ENCODE measurements around the gene PINLYP. TPM values are rescaled to one million over a fixed set of nuclear protein-coding genes. Genes with fewer than 3 reads are reported as not detected.
A peak's percentile ranks its signal among the peaks of the same experiment; 100 is the strongest.

The PINLYP gene
- total RNA-seq, 1 donor from 2014 or later, result 2.2 TPM

GRCh38 chr19:43564800-43565199, 10.8 kb upstream of the PINLYP start:
- intact Hi-C loops (cut with DNase I), result no loop called here
- DNase-seq (ENCODE audit: low spot score in 2 of 2), result no peak
- no peak for TF ChIP-seq CTCF (IDR thresholded peaks at IDR 0.05)
- no peak overlapping the region for H3K4me3 ChIP-seq
- H3K4me1 ChIP-seq, result peaks cover 4 to 13% of the 10 kb centered on the region in 2 donors
- no peak overlapping the region for H3K27ac ChIP-seq
- no peaks in the 10 kb centered on the region for H3K27me3 ChIP-seq
- no peaks in the 10 kb centered on the region for H3K9me3 ChIP-seq
- H3K36me3 ChIP-seq, result peaks cover 7% of the 10 kb centered on the region in 2 donors

GRCh38 chr19:43569657-43570056, 5.9 kb upstream of the PINLYP start:
- intact Hi-C loops (cut with DNase I), result no loop called here
- Histone ChIP-seq H3K4me1 (peaks cover 1 to 7% of the 10 kb centered on the region in 2 donors), H3K9me3 (no peaks in the 10 kb centered on the region), H3K27me3 (no peaks in the 10 kb centered on the region), H3K27ac (no peak overlapping the region), H3K4me3 (no peak overlapping the region), H3K36me3 (no peaks in the 10 kb centered on the region)
- no peak for TF ChIP-seq CTCF (IDR thresholded peaks at IDR 0.05)
- DNase-seq (ENCODE audit: low spot score in 2 of 2), result no peak

- Histone ChIP-seq H3K27ac (no peak overlapping the region), H3K9me3 (no peaks in the 10 kb centered on the region), H3K4me1 (peaks cover 3 to 9% of the 10 kb centered on the region in 2 donors), H3K36me3 (no peaks in the 10 kb centered on the region), H3K27me3 (no peaks in the 10 kb centered on the region), H3K4me3 (no peak overlapping the region)
- no peak for DNase-seq (ENCODE audit: low spot score in 2 of 2)
- intact Hi-C loops (cut with DNase I), result no loop called here
- no peak for TF ChIP-seq CTCF (IDR thresholded peaks at IDR 0.05)
Observed at GRCh38 chr19:43570174-43570791, 5.3 kb upstream of the PINLYP start.

- TF ChIP-seq CTCF (IDR thresholded peaks at IDR 0.05), result no peak
- no peaks in the 10 kb centered on the region for H3K9me3 ChIP-seq
- no peak overlapping the region for H3K27ac ChIP-seq
- no peak for DNase-seq (ENCODE audit: low spot score in 2 of 2)
- no peak overlapping the region for H3K4me3 ChIP-seq
- intact Hi-C loops (cut with DNase I), result no loop called here
- H3K4me1 ChIP-seq, result peaks cover 8 to 9% of the 10 kb centered on the region in 2 donors
- H3K36me3 ChIP-seq, result no peaks in the 10 kb centered on the region
- H3K27me3 ChIP-seq, result no peaks in the 10 kb centered on the region
Observed at GRCh38 chr19:43572171-43572588, 3.4 kb upstream of the PINLYP start.

GRCh38 chr19:43574424-43575155, 1.0 kb upstream of the PINLYP start:
- no peak for DNase-seq (ENCODE audit: low spot score in 2 of 2)

More at GRCh38 chr19:43574424-43575155, 1.0 kb upstream of the PINLYP start:
- H3K9me3 ChIP-seq, result no peaks in the 10 kb centered on the region
- H3K4me1 ChIP-seq, result peaks cover 8 to 9% of the 10 kb centered on the region in 2 donors
- H3K27ac ChIP-seq, result peak overlapping the region; percentile 65 to 86
- TF ChIP-seq CTCF (IDR thresholded peaks at IDR 0.05), result no peak
- intact Hi-C loops (cut with DNase I), result loop anchor here (1.0 kb wide), 3 partner anchors 22 to 94 kb away; partner anchors contain the start of genes IRGQ and ZNF576
- H3K27me3 ChIP-seq, result no peaks in the 10 kb centered on the region
- no peaks in the 10 kb centered on the region for H3K36me3 ChIP-seq
- peak overlapping the region; percentile 76 to 87 for H3K4me3 ChIP-seq

All from ascending aorta (tissue), 2 donors.